ENCODE data around the gene RHOT2. TPM values are rescaled to one million over a fixed set of nuclear protein-coding genes. Genes with fewer than 3 reads are reported as not detected.

Gene RHOT2
- total and polyA plus RNA-seq, 9 of the 15 experiments (the other 6 are each of a cell fraction or from before 2014, with no cell fraction given): 5.0 to 373 (median 112) TPM

GRCh38 chr16:635573-636205 lies 32.2 kb upstream of the RHOT2 start (continued):
- TF ChIP-seq MGA (IDR thresholded peaks at IDR 0.05) (peak; percentile 92), DLX4 (CRISPR knock-in tag; IDR thresholded peaks at IDR 0.05) (no peak), ZKSCAN8 (CRISPR knock-in tag; IDR thresholded peaks at IDR 0.05) (no peak), SMAD3 (CRISPR knock-in tag; conservative IDR thresholded peaks at IDR 0.05) (no peak), CBFA2T3 (IDR thresholded peaks at IDR 0.05) (no peak), ZNF408 (CRISPR knock-in tag; IDR thresholded peaks at IDR 0.05; ENCODE audit: low read depth) (no peak), HMG20A (CRISPR knock-in tag; conservative IDR thresholded peaks at IDR 0.05) (no peak)

Measured in K562 (cell line).